Activated CD8-positive, alpha-beta memory T cell treated with anti-CD3 and anti-CD28 coated beads for 4 hours (primary cell): ENCODE measurements around the gene KRTAP26-1.

Source experiments
- DNase-seq, 2 donors: peaks; one replicate each; pipeline ENCODE4 v3.0.0-alpha.2; 2020; ENCODE audit warnings: low read depth in 2 of 2

Gene KRTAP26-1

GRCh38 chr21:30320215-30320614, at the start of gene KRTAP26-1:
Gene KRTAP26-1 (minus strand): TSS chr21:30320315. CDS start chr21:30320035, 280 bp downstream.
- no peak for DNase-seq

DNA sequence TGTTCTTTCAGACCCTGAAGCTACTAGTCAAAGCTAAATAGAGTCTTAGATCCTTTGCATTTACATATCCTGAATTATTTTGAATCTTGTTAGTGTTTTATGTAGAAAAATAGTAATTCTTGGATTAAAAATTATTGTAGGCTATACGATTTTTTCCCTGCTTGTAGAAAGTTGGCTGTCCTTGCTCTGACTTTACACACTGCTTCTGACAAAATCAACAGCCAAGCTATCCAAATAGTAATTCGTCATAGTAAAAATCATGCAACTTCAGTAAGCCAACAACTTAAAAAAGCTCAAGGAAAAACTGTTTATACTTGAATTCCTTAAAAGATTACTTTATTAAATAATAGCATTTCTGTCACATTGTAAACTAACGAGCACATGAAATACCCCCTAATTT, 35.8 kb upstream of the KRTAP26-1 start:
- DNase-seq: no peak

GRCh38 chr21:30354308-30355005, 34.3 kb upstream of the KRTAP26-1 start:
- no peak for DNase-seq

GRCh38 chr21:30351534-30351933, 31.4 kb upstream of the KRTAP26-1 start:
- no peak for DNase-seq

DNA sequence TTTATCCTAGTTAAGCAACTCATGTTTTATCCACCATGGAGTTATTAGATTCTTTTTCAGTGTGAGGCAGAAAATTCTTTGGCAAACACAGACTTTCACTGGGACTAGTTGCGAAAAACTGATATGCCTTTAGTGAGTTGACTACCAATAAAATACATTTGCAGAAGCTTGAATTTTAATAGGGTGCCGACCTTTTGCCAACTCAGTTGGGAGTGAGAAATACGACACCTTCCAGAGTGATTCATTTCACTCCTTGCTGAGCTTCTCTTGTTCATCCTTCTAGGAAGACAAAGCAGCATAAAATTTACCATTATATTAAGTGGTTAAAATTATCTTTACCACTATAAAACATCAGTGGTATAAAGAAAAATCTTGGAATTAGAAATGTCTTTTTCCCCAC, 29.5 kb upstream of the KRTAP26-1 start:
- DNase-seq: no peak

DNA sequence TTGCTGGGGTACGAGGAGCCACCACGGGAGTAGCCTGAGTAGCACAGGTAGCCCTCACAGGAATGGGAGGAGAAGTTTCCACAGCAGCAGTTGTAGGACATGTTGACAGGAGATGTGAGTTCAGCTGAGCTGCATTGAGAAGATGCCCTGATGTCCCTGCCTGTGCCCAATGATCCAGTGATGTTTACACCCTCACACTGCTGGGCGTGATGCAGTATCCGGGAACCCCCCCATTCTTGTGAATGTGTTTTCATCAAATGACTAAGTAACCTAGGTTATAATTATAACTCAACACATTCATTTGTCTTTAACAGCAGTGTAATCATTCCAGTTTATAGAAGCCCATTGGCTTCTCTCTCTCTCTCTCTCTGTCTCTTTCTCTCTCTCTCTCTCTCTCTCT, 28.4 kb upstream of the KRTAP26-1 start, which contains the start of gene KRTAP23-1:
Gene KRTAP23-1, minus strand, starts transcription at position 101 of the 400 bp plus-strand sequence. Its CDS starts 0 bp downstream, at position 101.
- no peak for DNase-seq

DNA sequence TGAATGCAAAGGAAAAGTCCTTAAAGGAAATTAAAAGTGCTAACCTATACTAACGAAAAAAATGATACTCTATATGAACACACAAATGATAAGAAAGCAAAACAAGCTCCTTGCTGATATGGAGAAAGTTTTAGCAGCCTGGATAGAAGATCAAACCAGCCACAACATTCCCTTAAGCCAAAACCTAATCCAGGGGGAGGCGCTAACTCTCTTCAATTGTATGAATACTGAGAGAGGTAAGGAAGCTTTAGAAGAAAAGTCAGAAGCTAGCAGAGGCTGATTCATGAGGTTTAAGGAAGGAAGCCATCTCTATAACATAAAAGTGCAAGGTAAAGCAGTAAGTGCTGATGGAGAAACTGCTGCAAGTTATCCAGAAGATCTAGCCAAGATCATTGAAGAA, 24.9 kb upstream of the KRTAP26-1 start:
- DNase-seq: no peak

- no peak for DNase-seq
These were observed 20.8 kb upstream of the KRTAP26-1 start for GRCh38 chr21:30340714-30341573.

DNA sequence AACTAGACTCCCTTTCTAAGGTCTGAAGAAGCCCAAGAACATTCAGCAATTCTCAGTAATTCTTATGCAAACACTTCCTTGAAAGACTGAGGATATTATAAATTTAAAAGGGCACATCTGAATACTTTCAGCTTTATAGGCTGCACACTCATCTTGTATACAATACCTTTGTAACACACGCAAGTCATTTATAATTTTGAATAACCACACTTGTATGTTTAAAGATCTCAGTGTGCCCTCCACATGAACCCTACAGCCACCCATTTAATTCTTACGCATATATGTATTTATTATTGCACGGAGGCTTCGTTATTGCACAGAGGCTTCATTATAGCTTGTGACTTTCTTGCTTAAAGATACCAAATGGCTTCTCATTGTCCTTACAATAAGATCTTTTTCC, 18.6 kb upstream of the KRTAP26-1 start:
- DNase-seq: no peak

DNA sequence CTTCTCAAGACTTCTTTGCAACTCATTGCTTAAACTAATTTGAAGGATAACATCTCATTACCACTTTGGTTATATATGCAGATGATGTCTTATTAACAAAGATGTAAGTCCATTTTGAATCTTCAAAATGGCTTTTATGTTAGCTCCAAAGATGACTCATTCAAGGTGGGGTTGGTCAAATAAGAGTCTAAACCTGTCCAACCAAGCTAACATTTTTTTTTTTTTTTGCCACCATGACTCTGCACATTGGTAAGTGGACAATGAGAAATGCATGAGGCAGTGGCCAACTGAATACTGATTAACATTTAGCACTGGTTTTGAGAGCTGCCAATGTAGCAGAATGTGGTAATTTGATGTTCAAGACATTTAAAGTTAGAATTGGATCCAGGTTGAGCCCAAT, 17.7 kb upstream of the KRTAP26-1 start:
- no peak for DNase-seq

- no peak for DNase-seq
These were observed 17.2 kb upstream of the KRTAP26-1 start, which contains the start of gene KRTAP27-1 for GRCh38 chr21:30337276-30337744. Gene KRTAP27-1 (minus strand): TSS chr21:30337694. CDS start chr21:30337668, 26 bp downstream.

DNA sequence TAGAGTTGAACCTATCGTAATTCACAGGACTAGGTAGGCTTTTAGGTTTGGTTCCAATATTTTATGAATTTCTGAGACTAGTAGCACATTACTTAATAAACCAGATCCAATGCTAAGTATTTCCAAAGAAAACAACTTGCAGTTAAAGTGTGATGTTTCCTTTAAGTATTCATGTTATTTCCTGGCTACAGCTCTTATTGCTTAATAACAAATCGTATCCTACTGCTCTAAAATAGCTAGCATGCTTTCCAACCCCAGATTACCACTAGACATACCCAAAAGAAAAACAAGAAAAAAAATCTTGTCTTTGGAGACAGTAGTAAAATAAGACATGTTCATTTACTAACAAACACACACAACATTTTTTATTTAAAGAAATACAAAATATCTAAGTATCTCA, 16.5 kb upstream of the KRTAP26-1 start:
- no peak for DNase-seq

DNA sequence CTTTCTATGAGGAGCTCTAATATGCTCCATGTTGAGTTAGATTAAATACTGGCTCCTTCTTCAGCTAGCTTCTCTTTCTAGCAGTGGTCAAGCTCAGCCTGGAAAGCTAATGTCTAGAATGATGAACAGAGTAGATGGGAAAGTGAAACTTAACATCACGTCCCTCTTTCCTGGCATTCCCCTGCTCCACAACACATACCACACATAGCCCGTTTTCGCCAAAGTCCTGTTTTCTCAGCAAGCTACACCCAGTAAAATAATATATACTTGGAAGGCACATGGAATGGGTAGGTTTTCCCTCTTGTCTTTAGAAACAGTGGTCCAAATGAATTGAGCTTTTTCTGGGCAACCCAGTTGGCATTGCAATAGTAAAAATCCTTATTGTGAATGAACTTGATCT, 13.6 kb upstream of the KRTAP26-1 start:
- no peak for DNase-seq

DNA sequence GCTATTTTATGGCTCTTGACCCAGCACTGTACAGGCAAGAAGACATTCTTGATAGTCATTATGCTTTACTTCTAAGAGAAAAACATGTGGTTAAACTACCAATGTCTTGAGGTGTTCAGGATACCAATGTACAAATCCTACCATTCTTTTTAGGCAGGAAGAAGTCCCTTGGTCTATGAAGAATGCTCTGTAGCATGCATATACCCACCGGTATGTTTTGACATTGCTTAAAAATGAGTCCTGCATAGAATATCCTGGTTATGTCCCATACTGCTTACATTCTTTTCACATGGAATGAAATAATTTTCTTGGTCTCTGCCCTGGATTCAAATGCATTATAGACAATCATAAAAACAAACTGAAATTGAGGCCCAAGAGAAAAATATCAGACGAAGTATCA, 12.6 kb upstream of the KRTAP26-1 start:
- DNase-seq: no peak

DNA sequence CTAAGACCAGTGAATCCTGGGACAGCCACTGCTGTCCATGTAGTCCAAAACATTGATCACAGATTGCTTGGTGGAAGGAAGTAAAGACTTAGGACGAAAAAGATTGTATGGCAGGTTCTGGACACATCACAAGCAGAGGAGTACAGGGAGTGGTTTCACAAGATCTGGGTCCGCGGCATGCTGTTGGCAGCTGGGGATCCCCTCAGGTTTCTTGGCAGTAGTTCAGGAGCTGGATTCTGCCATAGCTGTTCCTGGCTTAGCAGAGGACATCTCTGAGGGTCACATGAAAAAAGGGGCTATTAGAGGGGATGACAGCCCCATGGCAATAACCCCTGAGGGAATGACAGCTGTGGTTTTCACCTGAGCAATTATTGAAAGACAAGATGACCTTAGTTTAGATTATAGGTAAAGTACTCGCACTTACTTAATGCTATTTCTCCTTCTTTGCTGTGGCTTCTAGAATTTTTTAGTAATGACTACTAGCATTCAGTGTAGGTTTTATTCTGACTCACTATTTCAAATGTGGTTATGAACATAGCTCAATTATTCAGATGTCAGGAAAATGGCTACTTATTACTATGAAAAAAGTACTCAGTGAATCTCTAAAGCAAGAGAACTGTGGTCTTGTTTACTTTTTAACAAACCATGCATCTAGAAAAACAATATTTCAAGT, 9.2 kb upstream of the KRTAP26-1 start:
- DNase-seq: no peak

DNA sequence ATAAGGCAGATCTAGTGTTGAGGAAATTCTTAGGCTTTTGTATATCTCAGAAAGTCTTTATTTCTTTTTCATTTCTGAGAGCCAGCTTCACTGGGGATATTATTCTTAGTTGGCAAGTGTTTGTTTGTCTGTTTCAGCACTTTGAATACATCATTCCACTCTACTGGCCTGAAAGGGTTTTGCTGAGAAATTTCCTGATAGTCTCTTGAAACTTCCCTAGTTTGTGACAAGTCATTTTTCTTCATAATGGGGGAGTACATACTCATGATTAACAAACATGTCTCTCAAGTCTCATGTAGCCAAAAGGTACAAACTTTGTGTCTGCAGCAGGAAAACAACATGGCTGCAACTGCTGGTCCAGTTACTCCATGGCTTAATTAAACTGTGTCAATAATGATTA, 6.3 kb upstream of the KRTAP26-1 start:
- no peak for DNase-seq

- no peak for DNase-seq
These were observed 4.4 kb downstream of the KRTAP26-1 start for GRCh38 chr21:30315701-30316100.

DNA sequence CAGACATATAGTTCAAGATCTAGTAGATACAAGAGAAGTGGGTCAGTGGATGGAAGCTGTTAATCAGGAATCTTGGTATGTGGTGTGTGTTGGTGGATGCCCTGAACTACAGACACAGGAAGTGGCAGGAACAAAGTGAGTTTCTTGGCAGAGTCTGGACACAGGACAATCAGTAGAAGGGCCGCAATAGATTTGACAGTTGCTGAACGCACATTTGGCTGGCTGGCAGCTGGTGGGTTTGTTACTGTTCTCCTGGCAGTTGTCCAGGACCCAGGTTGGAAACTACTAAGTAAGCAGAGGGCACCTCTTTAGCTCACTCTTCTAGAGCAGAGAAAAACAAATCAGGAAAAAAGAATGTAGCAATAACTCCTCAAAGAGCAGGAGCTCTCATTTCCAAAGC, 13.2 kb downstream of the KRTAP26-1 start:
- DNase-seq: no peak

- no peak for DNase-seq
These were observed 15.0 kb downstream of the KRTAP26-1 start for GRCh38 chr21:30305136-30305535.

DNA sequence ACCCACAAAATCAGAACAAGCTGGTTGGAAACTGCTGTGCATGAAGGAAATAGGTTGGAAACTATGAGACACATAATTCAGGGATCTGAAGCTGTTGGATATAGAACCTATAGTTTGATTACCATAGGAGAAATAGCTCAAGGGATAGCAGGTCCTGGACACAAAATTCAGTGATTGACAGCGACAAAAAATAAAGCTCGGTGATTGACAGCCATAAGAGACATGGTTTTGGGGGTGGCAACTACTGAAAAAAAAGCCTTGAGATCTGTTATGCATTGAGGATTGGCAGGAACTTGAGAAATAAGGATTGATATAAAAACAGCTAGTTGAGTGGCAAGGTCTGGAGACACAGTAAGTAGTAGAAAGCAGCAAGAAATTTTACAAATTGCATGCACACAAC, 30.9 kb downstream of the KRTAP26-1 start, which contains the start of gene KRTAP25-1:
Gene KRTAP25-1, minus strand, starts transcription at position 300 of the 400 bp plus-strand sequence. Its CDS starts 24 bp downstream, at position 276.
- DNase-seq: no peak

- no peak for DNase-seq
These were observed 37.3 kb downstream of the KRTAP26-1 start, which contains the start of gene KRTAP24-1 for GRCh38 chr21:30282850-30283249. Gene KRTAP24-1 (minus strand): TSS chr21:30282950. CDS start chr21:30282932, 18 bp downstream.

DNA sequence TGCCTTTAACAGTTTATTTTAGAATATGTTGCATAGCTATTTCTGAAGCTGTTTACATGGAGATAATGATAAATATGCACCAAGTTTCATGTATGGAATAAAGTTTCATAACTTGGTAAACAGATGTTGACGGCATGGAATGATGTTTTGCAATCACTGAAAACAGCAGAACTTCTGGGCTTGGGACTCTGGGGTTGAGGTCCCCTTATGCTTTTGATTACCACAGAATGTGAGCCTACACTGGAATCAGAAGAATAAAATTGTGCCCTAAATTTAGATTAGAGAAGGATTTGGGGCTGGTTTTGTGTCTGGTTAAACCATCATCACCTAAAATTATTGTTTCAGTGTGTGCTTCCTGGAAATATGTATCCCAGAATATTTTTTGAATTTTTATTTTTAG, 48.5 kb downstream of the KRTAP26-1 start:
- no peak for DNase-seq
